ENCODE results near the gene MGAT5.

The MGAT5 gene

DNA sequence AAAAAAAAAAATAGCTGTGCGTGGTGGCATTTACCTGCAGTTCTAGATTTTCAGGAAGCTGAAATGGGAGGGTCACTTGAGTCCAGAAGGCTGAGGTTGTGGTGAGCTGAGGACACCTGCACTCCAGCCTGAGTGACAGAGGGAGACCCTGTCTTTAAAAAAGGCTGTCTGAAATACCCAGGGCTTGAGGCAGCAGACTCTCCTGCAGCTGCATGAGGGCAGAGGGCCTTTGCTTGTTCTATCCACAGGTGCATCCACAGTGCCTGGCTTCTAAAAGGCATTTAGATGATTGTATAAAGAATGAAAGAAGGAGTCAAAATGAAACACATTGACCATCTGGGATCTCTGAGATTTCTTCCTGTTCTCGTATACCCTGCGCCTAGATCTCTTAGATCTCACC is 152.9 kb downstream of the MGAT5 start:
- DNase-seq, result no peak

DNA sequence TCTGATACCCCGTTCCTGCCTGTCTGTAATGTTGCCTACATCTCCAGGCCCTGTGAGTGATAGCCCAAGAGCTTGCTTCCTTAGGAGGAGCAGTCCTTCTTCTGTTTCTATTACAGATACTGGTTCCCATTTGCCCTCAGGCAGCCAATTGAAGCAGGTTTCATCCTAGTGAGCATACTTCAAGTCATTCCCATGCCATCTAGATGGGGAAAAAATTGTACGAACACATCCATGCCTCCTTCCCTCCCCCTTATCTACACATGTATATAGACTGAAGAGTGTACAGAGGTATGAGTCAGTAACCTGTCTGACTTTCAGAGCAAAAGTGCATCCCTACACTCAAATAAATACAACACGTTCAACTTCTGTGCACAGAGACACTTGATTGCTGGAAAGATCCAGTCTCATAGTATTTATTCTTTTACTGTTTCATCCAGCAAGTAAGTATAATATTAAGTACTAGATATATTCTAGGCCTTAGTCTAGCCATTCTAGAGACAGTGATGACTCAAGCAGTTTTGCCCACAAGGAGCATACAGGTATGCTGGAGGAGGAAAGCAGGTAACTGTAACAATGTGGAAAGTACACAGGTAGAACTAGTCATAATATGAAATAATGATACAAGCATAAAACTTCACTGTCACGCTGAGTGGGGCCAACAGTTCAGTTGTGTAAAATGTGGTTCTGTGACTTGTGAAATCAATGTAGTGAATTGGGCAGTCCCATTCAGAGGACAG is 153.4 kb downstream of the MGAT5 start:
- no peak for DNase-seq

DNA sequence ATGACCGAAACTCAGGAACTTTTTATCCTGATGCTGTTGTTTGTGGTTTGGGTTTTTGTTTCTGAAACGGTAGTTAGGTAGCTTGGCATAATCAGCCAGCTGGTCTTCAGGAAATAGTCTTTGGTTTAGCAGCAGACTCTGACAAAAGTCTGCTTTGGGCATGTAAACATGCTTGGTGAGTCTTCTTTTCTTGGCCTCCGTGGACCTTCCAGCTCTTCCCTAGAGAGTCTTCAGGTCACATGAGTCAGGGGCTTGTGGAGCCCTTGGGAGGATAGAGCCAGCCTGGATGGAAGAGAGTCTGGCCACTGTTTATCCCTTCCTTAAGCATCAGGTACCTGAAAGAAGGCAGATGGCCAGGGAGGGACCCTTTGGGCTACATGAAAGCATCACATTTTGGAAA is 154.5 kb downstream of the MGAT5 start:
- no peak for DNase-seq

DNA sequence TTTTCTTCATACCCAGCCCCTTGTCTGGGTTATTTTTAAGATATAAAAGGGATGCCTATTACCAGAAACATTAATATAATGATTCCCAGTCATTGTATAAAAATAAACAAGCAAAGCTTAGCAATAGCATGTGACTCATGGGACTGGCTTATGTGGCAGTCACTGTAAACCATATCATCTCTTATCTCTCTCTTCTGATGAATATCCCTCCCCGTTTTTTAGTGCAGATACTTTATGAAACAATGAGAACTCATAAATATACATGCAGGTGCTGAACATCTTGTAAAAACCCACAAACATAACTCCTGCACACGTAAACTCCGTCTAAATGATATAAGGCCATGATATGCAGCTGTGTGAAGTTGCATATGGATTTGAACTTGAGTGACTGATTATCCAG is 154.9 kb downstream of the MGAT5 start:
- no peak for DNase-seq

DNA sequence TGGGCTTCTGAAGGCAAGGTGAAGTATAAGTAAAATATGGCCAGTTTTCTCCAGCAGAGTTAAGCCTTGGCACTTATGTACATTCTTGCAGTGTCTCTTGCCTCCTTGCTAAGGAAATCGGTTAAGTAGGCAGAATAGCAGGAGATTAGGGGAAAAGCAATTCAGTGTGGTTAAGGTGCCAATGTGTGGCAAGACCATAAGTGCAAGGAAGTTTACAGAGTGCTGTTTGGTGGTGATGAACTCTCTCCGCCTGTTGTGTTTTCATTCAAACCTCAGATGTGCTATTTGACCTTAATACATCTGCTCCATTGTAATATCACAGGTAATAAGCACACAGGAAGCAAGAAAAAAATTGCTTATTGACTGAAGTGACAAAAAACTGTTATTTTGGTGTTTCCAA is 156.1 kb downstream of the MGAT5 start:
- no peak for DNase-seq

DNA sequence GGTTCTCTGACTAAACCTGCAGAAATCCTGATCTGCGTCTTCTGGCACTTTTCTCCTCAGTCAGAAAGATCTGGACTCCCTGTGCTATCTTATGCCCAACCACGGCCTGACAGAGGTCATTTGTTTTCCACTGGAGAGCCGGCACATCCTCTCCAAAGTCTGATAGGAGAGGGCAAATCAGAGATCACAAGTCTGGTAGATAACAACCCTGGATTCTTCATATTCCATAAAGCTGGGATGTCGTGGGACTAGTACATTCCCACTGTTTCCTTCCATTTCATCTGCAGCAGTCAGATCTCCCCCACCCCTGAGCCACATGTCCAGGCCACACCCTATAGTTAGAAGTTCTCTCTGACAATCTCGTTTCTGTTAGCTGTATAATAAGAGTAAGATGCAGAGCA is 157.0 kb downstream of the MGAT5 start:
- no peak for DNase-seq

DNA sequence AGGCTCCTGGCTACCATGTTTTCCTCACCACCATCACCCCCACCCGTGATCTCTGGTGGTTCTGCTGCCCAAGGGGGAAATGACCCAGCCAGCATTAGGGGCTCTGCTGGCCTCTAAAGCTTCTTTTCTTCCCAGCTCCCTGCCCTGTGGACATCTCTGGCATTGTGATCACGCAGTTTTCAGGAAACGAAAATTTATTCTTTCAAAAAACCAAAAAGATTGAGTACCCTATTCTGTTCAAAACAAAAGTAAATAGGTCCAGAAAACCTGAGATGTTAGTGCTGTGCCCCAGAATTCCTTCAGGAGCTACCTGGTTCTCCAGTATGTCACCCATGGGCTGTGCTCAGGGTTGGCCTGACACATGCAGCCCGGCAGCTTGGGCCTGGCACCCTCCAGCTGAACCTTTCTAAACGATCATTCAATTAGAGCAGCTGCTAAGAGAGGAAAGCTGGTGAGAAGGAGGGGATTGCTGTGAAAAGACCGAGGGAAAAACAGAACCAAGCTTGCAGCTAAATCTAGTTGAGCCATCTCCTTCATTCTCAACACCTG is 157.5 kb downstream of the MGAT5 start:
- DNase-seq, result no peak

DNA sequence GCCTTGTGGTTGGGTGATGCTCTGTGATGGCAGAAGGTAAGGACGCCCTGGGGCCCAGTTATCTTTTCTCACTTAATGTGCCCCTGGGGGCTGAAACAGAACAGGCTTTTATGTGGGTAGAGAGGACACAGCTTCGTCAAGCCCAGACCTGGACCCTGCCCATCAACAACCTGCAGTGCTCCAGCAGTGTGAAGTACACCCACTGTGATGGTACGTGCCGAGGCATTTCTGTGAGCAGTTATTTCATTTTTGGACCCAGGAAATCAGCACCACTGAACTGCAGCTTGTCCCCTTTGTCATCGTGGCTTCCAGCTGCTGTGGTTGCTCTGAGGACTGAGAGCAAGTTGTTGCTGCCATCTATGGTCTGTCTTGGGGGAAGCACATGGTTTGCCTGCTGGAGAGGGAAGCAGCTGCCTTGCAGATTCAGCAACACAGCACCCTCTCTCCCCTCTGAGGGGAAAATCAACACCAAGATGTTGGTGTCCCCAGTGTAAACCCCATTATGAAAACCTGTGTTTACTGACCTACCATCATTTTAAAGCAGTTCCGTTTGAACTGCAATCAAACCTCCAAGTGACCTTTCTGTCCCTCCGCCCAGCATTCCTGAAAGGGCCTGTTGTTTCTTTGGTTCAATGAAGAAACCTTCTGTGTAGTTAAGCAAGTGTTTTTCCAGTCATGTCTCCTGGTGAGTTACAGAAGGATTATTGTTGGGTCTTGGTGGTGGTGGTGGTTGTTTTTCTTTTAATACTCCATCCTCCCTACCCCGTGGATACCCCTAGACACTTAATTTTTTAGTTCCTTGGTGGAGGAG is 158.2 kb downstream of the MGAT5 start:
- peak; percentile 60 for DNase-seq

DNA sequence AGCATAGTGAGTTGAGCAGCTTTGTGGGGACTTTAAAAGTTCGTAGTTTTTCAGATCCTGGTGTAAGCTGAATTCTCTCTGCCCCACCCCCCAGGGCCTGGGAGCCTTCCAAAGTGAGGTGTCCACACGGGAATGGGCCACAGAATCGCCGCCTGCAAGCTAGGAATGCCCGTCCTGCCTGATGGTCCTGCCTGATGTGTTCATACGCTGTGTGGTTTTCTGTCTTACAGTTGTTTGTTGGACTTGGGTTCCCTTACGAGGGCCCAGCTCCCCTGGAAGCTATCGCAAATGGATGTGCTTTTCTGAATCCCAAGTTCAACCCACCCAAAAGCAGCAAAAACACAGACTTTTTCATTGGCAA is 158.7 kb downstream of the MGAT5 start:
- DNase-seq, result no peak

DNA sequence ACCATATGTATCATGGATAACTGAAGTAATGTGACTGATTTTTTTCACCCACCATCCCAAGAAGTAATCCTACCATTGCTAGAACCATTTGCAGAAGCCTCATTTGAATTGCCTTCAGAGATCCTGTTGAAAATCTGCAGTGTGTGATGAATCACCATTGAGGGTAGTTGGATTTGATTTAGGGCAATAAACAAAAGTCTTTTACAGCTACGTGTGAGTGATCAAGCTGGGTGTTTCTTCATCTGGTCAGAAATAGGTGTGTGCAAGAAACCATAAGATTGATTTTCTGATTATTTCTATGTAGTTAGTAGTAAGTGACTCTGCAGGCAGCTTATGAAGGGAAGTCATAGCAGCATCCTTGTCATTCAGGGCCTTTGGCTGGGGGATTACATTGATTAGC is 159.6 kb downstream of the MGAT5 start:
- DNase-seq, result no peak

DNA sequence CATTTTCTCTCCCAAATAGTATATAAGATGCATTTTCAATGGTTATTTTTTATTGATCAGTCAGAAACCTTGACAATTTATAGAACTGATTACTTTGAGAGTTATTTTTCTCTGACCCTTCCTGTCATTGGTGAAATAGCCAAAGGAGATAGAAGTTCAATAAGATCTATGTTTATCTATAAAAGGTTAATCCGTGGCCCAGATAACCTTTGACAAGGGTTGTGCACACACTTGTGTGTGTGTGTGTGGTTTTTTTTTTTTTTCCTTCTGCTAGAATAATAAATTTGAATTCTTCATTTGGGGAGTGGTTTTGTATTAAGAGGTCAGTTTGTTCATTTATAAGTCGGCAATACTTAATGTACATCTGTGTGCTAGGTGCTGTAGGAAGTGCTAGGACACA is 160.0 kb downstream of the MGAT5 start:
- no peak for DNase-seq

DNA sequence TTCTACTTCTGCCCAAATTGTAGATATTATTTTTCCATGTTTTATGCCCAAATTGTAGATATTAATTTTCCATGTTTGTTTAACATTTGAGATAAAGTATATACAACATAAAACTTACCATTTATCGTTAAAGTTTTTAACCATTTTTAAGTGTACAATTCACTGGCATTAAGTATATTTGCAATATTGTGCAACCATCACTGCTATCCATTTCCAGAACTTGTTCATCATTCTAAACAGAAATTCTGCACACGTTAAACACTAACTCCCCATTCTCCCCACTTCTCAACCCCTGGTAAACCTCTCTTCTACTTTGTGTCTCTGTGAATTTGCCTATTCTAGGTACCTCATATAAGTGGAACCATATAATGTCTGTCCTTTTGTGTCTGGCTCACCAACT is 162.1 kb downstream of the MGAT5 start:
- no peak for DNase-seq

DNA sequence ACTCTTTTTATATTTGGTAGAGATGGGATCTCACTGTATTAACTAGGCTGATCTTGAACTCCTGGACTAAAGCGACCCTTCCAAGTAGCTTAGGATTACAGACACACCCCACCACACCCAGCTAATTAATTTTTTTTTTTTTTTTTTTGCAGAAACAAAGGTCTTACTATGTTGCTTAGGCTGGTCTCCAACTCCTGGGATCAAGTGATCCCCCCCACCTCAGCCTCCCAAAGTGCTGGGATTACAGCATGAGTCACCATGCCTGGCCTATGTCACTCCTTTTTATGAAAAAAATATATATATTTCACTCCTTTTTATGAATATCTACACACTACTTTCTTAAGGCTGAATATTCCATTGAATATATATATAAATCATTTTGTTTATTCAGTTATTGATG is 162.8 kb downstream of the MGAT5 start:
- DNase-seq, result no peak

DNA sequence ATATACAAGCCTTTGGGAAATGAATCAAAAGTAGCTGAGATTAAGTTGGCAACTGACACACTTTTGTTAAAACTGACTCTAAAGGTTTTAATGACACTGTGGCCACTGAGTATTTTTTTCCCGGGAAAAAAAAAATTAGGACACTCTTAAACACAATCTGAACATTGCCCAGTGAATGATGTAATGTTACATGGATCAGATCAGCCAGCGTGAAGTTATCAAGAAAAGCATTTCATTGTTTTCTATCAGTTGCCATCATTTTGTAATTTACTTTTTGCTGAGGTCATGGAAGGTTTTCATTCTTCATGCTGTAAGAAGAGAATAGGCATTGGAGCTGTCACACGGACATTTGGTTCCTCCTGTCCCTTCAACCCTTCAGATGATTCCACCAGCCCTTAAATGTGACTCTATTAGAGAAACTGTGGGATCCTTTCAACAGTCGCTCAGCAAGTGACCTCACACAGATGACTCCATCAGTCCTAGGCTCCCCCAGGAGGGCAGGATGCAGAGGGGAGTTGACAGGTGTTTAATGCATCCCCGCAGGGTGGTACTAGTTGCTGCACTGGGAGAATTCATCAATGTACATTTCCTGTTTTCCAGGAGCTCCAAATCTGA is 164.2 kb downstream of the MGAT5 start:
- DNase-seq, result no peak

DNA sequence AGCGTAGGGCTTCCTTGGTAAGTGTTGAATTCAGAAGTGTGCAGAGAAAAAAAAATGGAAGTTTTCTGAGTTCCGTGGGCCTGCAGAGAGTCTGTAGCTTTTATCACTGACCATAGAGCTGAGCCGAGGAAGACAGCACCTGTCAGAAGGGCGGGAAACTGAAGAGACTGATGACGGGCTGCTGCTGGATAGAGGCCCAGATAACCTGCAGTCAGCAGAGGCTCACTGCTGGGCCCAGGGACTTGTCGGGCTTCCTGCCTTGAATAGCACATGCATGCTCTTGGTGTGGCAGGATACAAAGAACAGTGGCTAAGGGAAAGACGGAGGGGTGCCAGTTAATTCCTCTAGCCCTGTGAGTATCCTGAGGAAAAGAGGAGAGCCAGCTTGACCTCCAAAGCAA is 166.4 kb downstream of the MGAT5 start:
- no peak for DNase-seq

DNA sequence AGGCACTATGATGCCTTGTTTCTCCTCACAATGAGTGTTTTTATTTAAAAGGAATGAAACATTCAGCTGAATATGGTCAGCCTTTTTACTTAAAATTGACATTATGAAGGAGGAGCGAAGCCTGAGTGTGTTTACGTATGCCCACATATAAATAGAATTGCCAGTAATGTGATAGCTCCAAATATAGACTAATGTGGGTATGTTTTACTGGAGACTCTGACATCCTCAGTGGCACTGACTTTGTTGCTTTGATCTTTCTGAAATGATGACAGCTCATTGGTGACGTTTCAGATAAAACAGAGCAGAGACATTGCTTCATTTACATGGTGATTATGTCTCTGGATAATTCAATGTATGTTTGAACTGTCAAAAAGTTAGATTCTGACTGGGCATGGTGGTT is 167.0 kb downstream of the MGAT5 start:
- DNase-seq, result no peak

DNA sequence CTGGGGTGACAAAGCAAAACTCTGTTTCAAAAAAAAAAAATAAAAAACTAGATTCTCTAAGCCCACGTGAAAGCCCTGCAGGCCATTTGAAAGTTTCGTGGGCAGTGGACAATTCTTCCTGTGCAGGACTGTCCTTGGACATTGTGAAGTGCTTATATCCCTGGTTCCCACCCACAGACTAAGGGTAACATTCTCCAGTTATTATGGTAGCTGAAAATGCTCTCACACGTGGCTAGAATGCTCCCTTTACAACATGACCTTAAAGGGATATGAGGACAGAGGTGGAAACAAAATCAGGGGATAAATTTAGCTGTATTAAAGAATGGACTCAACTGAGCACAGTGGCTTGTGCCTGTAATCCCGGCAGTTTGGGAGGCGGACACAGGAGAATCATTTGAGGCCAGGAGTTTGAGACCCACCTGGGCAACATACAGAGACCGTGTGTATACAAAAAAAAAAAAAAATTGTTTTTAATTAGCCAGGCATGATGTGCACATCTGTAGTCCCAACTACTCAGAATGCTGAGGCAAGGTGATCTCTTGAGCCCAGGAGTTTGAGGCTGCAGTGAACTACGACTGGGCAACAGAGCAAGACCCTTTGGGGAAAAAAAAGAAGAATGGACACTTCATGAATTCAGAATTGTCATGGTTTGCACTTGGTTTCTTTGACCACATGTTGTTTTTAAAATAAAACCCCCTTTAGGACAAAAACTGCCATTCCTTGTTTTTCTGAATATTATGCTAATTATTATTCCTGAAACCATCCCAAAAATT is 167.9 kb downstream of the MGAT5 start:
- no peak for DNase-seq

DNA sequence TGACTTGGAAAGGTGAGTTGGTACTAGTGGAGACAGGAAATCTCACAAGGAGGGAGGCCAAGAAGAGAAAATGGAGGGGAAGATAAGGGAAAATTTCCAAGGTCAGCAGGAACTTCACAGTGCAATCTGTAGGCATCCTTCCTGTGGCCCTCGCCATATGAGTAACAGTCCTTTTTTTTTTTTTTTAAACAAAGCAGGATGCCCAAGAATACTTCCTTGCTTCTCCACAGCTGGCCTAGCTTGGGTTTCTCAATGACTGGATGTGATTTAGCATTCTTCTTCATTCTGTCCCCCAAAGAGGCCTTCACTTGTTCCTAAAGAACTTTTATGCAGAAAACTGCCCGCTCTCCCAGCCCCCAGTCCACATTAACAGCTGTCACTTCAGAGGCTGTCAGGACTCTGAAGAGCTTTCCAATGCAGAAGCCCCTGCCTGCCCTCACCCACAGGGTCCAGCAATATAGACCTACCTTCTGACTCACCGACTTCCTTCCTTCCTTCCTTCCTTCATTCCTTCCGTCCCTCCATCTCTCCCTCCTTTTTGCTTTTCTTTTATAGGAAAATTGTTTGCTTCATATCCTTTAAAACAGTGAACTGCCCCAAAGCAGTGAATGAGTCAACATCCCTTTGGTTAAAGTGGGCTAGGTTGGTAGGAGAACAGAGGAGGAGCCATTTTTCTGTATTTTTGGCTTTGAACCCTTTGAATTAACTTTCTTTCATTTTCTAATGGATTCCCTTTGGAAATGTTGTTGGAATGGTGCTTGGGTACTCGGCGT is 172.0 kb downstream of the MGAT5 start:
- no peak for DNase-seq

DNA sequence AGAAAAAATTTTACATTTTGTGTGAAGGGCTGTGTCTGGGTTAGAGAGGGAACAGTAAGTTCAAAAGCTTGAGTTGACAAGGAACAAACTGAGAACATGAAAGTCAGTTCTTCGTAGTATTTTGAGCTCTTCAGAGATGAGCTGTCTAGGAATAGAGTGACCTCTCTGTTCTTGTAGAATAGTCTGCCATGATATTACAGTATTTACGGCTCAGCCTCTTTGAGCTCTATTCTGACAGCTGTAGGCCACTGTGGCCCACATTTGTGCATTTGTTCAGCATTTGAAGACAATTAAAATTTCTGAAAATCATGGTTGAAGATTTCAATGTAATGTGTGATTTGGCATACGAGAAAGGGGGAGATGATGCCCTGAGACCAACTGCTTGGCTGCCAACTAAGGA is 172.8 kb downstream of the MGAT5 start:
- no peak for DNase-seq

DNA sequence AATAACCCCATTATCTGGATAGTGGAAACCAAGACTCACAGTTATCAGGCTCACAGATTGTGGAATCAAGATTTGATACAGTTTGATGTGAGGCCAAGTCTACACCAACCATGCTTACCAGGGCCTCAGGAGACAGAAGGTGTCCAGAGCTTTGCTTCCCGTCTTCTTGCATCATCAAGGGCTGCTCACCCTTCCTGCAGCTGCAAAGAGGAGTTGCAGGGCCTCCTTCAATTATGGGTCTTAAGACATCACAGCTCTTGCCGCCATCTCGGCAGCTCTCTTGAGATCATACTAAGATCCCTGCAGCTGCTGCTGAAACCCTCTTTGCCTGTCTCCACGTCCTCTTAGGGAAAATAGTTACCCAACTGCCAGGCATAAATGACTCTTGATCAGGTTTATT is 176.0 kb downstream of the MGAT5 start:
- no peak for DNase-seq

DNA sequence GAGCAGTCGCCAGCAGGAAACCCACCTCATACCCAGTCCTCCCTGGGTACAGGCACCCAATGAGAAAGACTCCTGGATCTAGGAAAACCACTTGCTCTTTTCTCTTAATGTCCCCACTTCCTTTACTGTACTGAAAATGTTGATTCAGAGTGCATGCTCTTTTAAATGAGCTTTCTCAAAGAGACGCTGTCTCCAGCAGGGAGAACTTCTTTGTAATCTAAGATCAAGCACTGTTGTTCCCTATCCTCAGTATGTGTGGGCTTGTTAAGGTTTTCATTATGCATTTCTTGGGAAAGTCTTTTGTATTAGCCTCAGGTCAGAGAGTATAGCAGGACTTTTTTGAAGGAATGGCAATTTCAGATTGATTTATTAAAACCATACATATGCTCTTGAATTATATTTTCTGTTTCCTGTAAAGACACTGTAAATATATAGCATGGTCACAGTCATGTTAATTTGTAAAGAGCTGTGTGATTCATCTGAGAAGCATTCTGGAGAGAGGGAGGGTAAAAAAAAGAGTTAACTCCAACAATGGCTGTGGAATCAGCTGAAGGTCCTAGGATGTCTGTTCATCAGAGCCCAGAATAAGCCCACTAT is 178.1 kb downstream of the MGAT5 start:
- DNase-seq, result no peak

DNA sequence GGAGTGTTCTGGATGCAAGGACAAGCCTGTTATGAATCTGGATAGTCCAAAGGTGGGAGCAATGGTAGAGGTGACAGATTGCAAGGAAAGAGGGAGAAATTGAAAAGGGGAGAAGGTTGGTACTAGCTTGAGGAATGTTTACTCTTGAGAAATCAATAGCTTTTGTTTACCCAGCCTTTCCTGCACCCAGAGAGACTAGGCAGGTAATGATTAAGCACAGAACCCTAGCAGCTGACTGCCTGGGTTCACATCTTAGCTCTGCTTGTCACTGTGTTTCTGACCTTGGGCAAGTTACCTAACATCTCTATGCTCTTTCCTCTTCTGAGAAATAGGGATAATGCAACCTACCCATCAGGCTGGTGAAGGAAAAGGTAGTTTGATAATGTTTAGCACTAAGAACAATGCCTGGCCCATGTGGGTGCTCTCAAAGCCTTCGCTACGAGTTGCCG is 178.6 kb downstream of the MGAT5 start:
- no peak for DNase-seq

Measured in stimulated activated naive CD4-positive, alpha-beta T cell treated with Interleukin-2 at 50 U/mL for 16 hours (primary cell).